HEK293 (cell line): ENCODE data around the gene KRTAP22-1.

ENCODE experiments used
- CTCF ChIA-PET: fragments of 350-600 bp; formaldehyde crosslinking; extraction: SDS; loops from one replicate; lab custom pipeline; 2021; ENCODE audit warnings: antibody characterized with exemption; lab: Yijun Ruan, JAX
- POLR2A ChIA-PET: fragments of 300-600 bp; formaldehyde crosslinking; extraction: SDS; loops from one replicate; lab custom pipeline; 2020; ENCODE audit warnings: antibody characterized with exemption, inconsistent platforms; lab: Yijun Ruan, JAX
- H3K27ac ChIP-seq: fragments of 200-500 bp; sonication (Bioruptor generic); 2 replicates; pipeline ENCODE4 v1.5.1; 2014; ENCODE audit warnings: low read depth, low read length, control low read depth, inconsistent platforms; ENCODE audit errors: extremely low read depth
- H3K36me3 ChIP-seq, 2 experiments: fragments of 200-500 bp in 1 of 2; sonication (Bioruptor generic) in 1 of 2; 1 replicate in 1 of 2; 2 replicates in 1 of 2; pipeline ENCODE4 v1.5.1; 2014 to 2017; ENCODE audit warnings: inconsistent platforms in 2 of 2, low read length in 2 of 2; ENCODE audit not compliant: control insufficient read depth in 2 of 2, insufficient read depth in 1 of 2
- H3K4me1 ChIP-seq: fragments of 200-500 bp; sonication (Bioruptor generic); 2 replicates; pipeline ENCODE4 v1.5.1; 2014; ENCODE audit warnings: mild to moderate bottlenecking, low read length, inconsistent platforms; ENCODE audit not compliant: control insufficient read depth, insufficient read depth
- H3K4me3 ChIP-seq: 2 replicates; pipeline ENCODE4 v1.5.1; 2011; ENCODE audit warnings: low read depth, mild to moderate bottlenecking, control low read depth, low read length, moderate library complexity
- H3K9me3 ChIP-seq: fragments of 200-500 bp; sonication (Bioruptor generic); 2 replicates; pipeline ENCODE4 v1.5.1; 2014; ENCODE audit warnings: low read depth, low read length, inconsistent platforms; ENCODE audit not compliant: control insufficient read depth, insufficient read depth
- GLIS1 ChIP-seq: fragments of 450-650 bp; formaldehyde crosslinking; IDR thresholded peaks from 2 replicates; pipeline ENCODE4 v1.5.1; 2016; ENCODE audit warnings: missing biosample characterization, missing genetic modification characterization
- HIC1 ChIP-seq: fragments of 450-650 bp; formaldehyde crosslinking; IDR thresholded peaks from 2 replicates; pipeline ENCODE4 v1.5.1; 2016; ENCODE audit warnings: missing biosample characterization, missing genetic modification characterization
- KLF17 ChIP-seq: fragments of 450-650 bp; formaldehyde crosslinking; IDR thresholded peaks from 2 replicates; pipeline ENCODE4 v1.5.1; 2016; ENCODE audit warnings: missing biosample characterization, missing genetic modification characterization
- OSR2 ChIP-seq: fragments of 450-650 bp; formaldehyde crosslinking; IDR thresholded peaks from 2 replicates; pipeline ENCODE4 v1.5.1; 2016; ENCODE audit warnings: missing biosample characterization, missing genetic modification characterization
- SP7 ChIP-seq: fragments of 450-650 bp; formaldehyde crosslinking; IDR thresholded peaks from 2 replicates; pipeline ENCODE4 v1.5.1; 2016; ENCODE audit warnings: missing biosample characterization, missing genetic modification characterization
- WT1 ChIP-seq: fragments of 450-650 bp; formaldehyde crosslinking; IDR thresholded peaks from 2 replicates; pipeline ENCODE4 v1.5.1; 2016; ENCODE audit warnings: missing biosample characterization, missing genetic modification characterization
- YY1 ChIP-seq: fragments of 450-650 bp; formaldehyde crosslinking; IDR thresholded peaks from 2 replicates; pipeline ENCODE4 v1.5.1; 2018; ENCODE audit warnings: missing biosample characterization, missing genetic modification characterization
- ZBTB20 ChIP-seq: fragments of 450-650 bp; formaldehyde crosslinking; IDR thresholded peaks from 2 replicates; pipeline ENCODE4 v1.5.1; 2016; ENCODE audit warnings: missing biosample characterization, missing genetic modification characterization
- ZFP37 ChIP-seq: fragments of 450-650 bp; formaldehyde crosslinking; IDR thresholded peaks from 2 replicates; pipeline ENCODE4 v1.5.1; 2016; ENCODE audit warnings: missing biosample characterization, missing genetic modification characterization
- ZNF133 ChIP-seq: fragments of 450-650 bp; formaldehyde crosslinking; IDR thresholded peaks from 2 replicates; pipeline ENCODE4 v1.5.1; 2016; ENCODE audit warnings: missing biosample characterization, missing genetic modification characterization
- ZNF148 ChIP-seq: fragments of 450-650 bp; formaldehyde crosslinking; IDR thresholded peaks from 2 replicates; pipeline ENCODE4 v1.5.0; 2017; ENCODE audit warnings: missing biosample characterization, missing genetic modification characterization, borderline replicate concordance
- ZNF2 ChIP-seq: fragments of 450-650 bp; formaldehyde crosslinking; IDR thresholded peaks from 2 replicates; pipeline ENCODE4 v1.5.1; 2016; ENCODE audit warnings: missing biosample characterization, missing genetic modification characterization
- ZNF274 ChIP-seq, 2 experiments: fragments of 200-500 bp in 1 of 2; fragments of 450-650 bp in 1 of 2; sonication (Bioruptor generic) in 1 of 2; formaldehyde crosslinking in 1 of 2; IDR thresholded peaks; 2 replicates each; pipeline versions ENCODE4 v1.5.1 to v1.6.1; 2014 to 2016; ENCODE audit warnings: borderline replicate concordance in 1 of 2, inconsistent platforms in 1 of 2, low read length in 1 of 2, missing biosample characterization in 1 of 2, missing genetic modification characterization in 1 of 2
- ZNF518A ChIP-seq: fragments of 450-650 bp; formaldehyde crosslinking; conservative IDR thresholded peaks from 2 replicates; pipeline ENCODE4 v1.5.1; 2016; ENCODE audit warnings: low read depth, missing biosample characterization, missing genetic modification characterization
- ZNF529 ChIP-seq: fragments of 450-650 bp; formaldehyde crosslinking; IDR thresholded peaks from 2 replicates; pipeline ENCODE4 v1.5.1; 2017; ENCODE audit warnings: missing genetic modification characterization, missing biosample characterization; ENCODE audit not compliant: insufficient replicate concordance
- ZNF610 ChIP-seq: fragments of 450-650 bp; formaldehyde crosslinking; IDR thresholded peaks from 2 replicates; pipeline ENCODE4 v1.5.1; 2016; ENCODE audit warnings: missing biosample characterization, missing genetic modification characterization, borderline replicate concordance
- ZNF645 ChIP-seq: fragments of 450-650 bp; formaldehyde crosslinking; IDR thresholded peaks from 2 replicates; pipeline ENCODE4; 2016; ENCODE audit warnings: missing biosample characterization, missing genetic modification characterization
- ZNF660 ChIP-seq: fragments of 450-650 bp; IDR thresholded peaks from 2 replicates; pipeline ENCODE4 v1.5.1; 2018; ENCODE audit warnings: missing biosample characterization, mild to moderate bottlenecking, missing genetic modification characterization
- ZNF768 ChIP-seq: fragments of 450-650 bp; formaldehyde crosslinking; IDR thresholded peaks from 2 replicates; pipeline ENCODE4 v1.5.1; 2018; ENCODE audit warnings: missing biosample characterization, mild to moderate bottlenecking, missing genetic modification characterization
- ZNF830 ChIP-seq: fragments of 450-650 bp; IDR thresholded peaks from 2 replicates; pipeline ENCODE4 v1.5.0; 2018; ENCODE audit warnings: missing biosample characterization, missing genetic modification characterization, low read depth, mild to moderate bottlenecking, moderate library complexity
- ZSCAN23 ChIP-seq: fragments of 450-650 bp; formaldehyde crosslinking; IDR thresholded peaks from 2 replicates; pipeline ENCODE4 v1.5.1; 2016; ENCODE audit warnings: missing biosample characterization, missing genetic modification characterization

KRTAP22-1 gene

GRCh38 chr21:30642564-30642963 lies 41.7 kb downstream of the KRTAP22-1 start, which contains the start of gene KRTAP20-3:
KRTAP20-3 (plus strand) TSS chr21:30642864.
- CTCF ChIA-PET = interaction anchor here (0.8 kb wide), 1 partner anchor 46 kb away, joined by 3 read pairs; no protein-coding TSS in a partner anchor
- H3K27ac ChIP-seq = no peak within 1 kb of the TSS
- POLR2A ChIA-PET = no interaction called here
- H3K4me3 ChIP-seq = no peak within 1 kb of the TSS
- H3K4me1 ChIP-seq = no peaks in the 10 kb centered on the region
- TF ChIP-seq ZSCAN23 (no peak), ZNF518A (tag by site-specific recombination) (no peak), ZFP37 (tag by site-specific recombination) (no peak), HIC1 (tag by site-specific recombination) (no peak), SP7 (tag by site-specific recombination) (no peak), ZNF645 (tag by site-specific recombination) (no peak), YY1 (tag by site-specific recombination) (no peak), ZNF274 (IDR thresholded peaks at IDR 0.05; ENCODE audit: low read length) (no peak), ZNF274 (tag by site-specific recombination; IDR thresholded peaks at IDR 0.05; ENCODE audit: borderline replicate concordance) (no peak), OSR2 (tag by site-specific recombination) (no peak), GLIS1 (no peak), WT1 (no peak)
- no peaks in the 10 kb centered on the region for H3K9me3 ChIP-seq
- no peaks in the 10 kb centered on the region for H3K36me3 ChIP-seq

- CTCF ChIA-PET = no interaction called here
- TF ChIP-seq ZNF133 (tag by site-specific recombination) (no peak), ZBTB20 (tag by site-specific recombination) (no peak), ZNF148 (tag by site-specific recombination) (no peak), ZNF610 (no peak), ZNF529 (tag by site-specific recombination) (no peak), ZNF830 (no peak), KLF17 (no peak), ZNF768 (tag by site-specific recombination) (no peak), ZNF660 (tag by site-specific recombination) (no peak), ZNF2 (tag by site-specific recombination) (no peak)
Measured at GRCh38 chr21:30646904-30647414, 46.1 kb downstream of the KRTAP22-1 start.

More at GRCh38 chr21:30646904-30647414, 46.1 kb downstream of the KRTAP22-1 start:
- Histone ChIP-seq H3K4me1 (no peaks in the 10 kb centered on the region), H3K9me3 (no peaks in the 10 kb centered on the region), H3K4me3 (no peak overlapping the region), H3K27ac (no peak overlapping the region), H3K36me3 (no peaks in the 10 kb centered on the region)
- POLR2A ChIA-PET = no interaction called here
